Measurements from ENCODE around the gene NPNT. TPM values are rescaled to one million over a fixed set of nuclear protein-coding genes. Genes with fewer than 3 reads are reported as not detected.

NPNT gene
- total RNA-seq, 1 experiment from 2014 or later: 1.4 TPM

DNA sequence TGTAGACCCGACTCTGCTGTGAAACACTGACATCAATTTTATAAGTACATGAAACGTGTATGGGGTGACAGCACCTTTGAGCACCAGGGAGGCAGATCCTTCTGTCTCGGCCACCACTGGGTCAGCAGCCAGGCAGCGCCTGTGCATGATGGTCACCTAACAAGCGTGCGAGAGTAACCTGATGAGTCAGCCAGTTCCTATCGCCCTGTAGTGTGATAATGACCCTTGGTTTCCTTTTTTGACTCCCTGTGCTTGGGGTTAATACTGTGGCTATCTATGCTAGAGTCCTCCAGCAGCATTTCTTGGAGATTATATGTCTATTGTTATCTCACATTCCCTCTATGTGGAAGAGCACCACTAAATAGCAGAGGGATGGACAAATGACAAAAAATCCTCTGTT, 101.6 kb downstream of the NPNT start:
- Mint-ChIP-seq H3K36me3 (no peaks in the 10 kb centered on the region), H3K9me3 (no peaks in the 10 kb centered on the region), H3K4me1 (peaks cover 31% of the 10 kb centered on the region), H3K4me3 (no peak overlapping the region), H3K27me3 (ENCODE audit: low read depth) (no peaks in the 10 kb centered on the region; the same call in 1 of the 2 replicates), H3K27ac (no peak overlapping the region)
- ATAC-seq: no peak
- ChIA-PET POLR2A (no interaction called here), CTCF (no interaction called here)
- no peak for DNase-seq (ENCODE audit: low spot score)
- TF ChIP-seq ZNF317 (CRISPR knock-in tag; IDR thresholded peaks at IDR 0.05; ENCODE audit: borderline replicate concordance, low read depth) (no peak), NR1H2 (CRISPR knock-in tag; IDR thresholded peaks at IDR 0.05) (no peak), USF1 (CRISPR knock-in tag; IDR thresholded peaks at IDR 0.05) (no peak), USF2 (CRISPR knock-in tag; IDR thresholded peaks at IDR 0.05) (no peak), JUN (CRISPR knock-in tag; IDR thresholded peaks at IDR 0.05) (no peak), ZNF121 (CRISPR knock-in tag; IDR thresholded peaks at IDR 0.05) (no peak), ELF4 (CRISPR knock-in tag; IDR thresholded peaks at IDR 0.05; ENCODE audit: low read depth) (no peak), FOXJ3 (CRISPR knock-in tag; IDR thresholded peaks at IDR 0.05; ENCODE audit: borderline replicate concordance) (no peak), CBFB (CRISPR knock-in tag; IDR thresholded peaks at IDR 0.05; ENCODE audit: low read depth) (no peak), PREB (CRISPR knock-in tag; IDR thresholded peaks at IDR 0.05; ENCODE audit: borderline replicate concordance) (no peak), ZNF219 (CRISPR knock-in tag; IDR thresholded peaks at IDR 0.05; ENCODE audit: borderline replicate concordance) (no peak), E2F1 (CRISPR knock-in tag; IDR thresholded peaks at IDR 0.05) (no peak), PRDM15 (CRISPR knock-in tag; IDR thresholded peaks at IDR 0.05) (no peak), RELA (CRISPR knock-in tag; IDR thresholded peaks at IDR 0.05; ENCODE audit: borderline replicate concordance) (no peak), ZBTB21 (CRISPR knock-in tag; IDR thresholded peaks at IDR 0.05; ENCODE audit: borderline replicate concordance) (no peak), ETV6 (CRISPR knock-in tag; IDR thresholded peaks at IDR 0.05) (no peak)
- TF ChIP-seq, protein P1, sequence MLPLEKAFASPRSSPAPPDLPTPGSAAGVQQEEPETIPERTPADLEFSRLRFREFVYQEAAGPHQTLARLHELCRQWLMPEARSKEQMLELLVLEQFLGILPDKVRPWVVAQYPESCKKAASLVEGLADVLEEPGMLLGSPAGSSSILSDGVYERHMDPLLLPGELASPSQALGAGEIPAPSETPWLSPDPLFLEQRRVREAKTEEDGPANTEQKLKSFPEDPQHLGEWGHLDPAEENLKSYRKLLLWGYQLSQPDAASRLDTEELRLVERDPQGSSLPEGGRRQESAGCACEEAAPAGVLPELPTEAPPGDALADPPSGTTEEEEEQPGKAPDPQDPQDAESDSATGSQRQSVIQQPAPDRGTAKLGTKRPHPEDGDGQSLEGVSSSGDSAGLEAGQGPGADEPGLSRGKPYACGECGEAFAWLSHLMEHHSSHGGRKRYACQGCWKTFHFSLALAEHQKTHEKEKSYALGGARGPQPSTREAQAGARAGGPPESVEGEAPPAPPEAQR (CRISPR knock-in tag; IDR thresholded peaks at IDR 0.05): no peak
- TF ChIP-seq, protein P2, sequence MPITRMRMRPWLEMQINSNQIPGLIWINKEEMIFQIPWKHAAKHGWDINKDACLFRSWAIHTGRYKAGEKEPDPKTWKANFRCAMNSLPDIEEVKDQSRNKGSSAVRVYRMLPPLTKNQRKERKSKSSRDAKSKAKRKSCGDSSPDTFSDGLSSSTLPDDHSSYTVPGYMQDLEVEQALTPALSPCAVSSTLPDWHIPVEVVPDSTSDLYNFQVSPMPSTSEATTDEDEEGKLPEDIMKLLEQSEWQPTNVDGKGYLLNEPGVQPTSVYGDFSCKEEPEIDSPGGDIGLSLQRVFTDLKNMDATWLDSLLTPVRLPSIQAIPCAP (CRISPR knock-in tag; IDR thresholded peaks at IDR 0.05): no peak
